ENCODE measurements around the gene FAM171A1. TPM values are rescaled to one million over a fixed set of nuclear protein-coding genes. Genes with fewer than 3 reads are reported as not detected.
A peak's percentile ranks its signal among the peaks of the same experiment; 100 is the strongest.

FAM171A1 gene
- total and polyA plus RNA-seq, 12 donors, result 3.5 to 14.1 (median 5.7) TPM

DNA sequence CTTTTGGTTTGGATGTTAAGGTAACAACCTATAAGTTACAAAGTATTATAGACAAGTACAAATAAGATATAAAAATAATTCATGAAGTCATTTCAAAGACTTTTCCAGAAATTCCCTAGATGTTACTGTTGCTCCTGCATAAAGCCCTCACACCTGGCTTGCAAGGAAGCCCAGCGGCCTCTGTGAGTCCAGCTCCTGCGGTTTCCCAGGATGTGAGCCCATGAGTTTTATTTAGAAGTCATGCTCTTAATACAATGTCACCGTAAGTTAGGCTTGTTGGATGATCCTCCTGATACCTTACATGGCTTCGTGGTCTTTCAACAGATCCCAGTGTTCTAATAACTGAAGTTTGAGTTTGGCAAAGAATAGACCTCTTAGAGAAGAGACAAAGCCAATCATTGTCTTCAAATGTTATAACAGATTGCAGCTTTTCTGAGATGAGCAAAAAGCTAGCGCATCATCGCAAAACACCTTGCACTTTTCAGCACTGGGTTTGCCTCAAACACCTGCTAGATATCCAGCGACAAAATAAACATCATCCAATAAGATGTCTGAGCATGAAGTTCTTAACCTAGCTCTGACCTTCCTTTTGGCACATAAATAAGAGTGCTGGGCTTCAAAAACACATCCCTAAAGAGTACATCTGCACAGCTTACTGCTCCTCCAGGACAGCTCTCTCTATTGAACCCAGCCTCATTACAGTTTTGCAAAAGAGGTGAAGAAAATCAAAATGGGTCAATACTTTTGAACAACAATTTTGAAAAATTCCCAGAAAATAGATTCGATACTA lies 3.6 kb downstream of the FAM171A1 start:
- H3K9me3 ChIP-seq (replicated peaks in 1 of 3), result no peaks in the 10 kb centered on the region
- no peak for DNase-seq
- TF ChIP-seq, protein P1, sequence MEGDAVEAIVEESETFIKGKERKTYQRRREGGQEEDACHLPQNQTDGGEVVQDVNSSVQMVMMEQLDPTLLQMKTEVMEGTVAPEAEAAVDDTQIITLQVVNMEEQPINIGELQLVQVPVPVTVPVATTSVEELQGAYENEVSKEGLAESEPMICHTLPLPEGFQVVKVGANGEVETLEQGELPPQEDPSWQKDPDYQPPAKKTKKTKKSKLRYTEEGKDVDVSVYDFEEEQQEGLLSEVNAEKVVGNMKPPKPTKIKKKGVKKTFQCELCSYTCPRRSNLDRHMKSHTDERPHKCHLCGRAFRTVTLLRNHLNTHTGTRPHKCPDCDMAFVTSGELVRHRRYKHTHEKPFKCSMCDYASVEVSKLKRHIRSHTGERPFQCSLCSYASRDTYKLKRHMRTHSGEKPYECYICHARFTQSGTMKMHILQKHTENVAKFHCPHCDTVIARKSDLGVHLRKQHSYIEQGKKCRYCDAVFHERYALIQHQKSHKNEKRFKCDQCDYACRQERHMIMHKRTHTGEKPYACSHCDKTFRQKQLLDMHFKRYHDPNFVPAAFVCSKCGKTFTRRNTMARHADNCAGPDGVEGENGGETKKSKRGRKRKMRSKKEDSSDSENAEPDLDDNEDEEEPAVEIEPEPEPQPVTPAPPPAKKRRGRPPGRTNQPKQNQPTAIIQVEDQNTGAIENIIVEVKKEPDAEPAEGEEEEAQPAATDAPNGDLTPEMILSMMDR (IDR thresholded peaks at IDR 0.05), result no peak
- TF ChIP-seq POLR2A (IDR thresholded peaks at IDR 0.05), result no peak
- H3K27me3 ChIP-seq, result no peaks in the 10 kb centered on the region
- H3K4me1 ChIP-seq (replicated peaks in 1 of 2), result peaks cover 0 to 4% of the 10 kb centered on the region in 2 donors
- no peak overlapping the region for H3K4me3 ChIP-seq
- 88 to 95% (median 91%) methylated on average over 8 of the region's 8 CpGs for WGBS, 4 donors
- intact Hi-C loops (cut with DNase I), result no loop called here
- no peaks in the 10 kb centered on the region for H3K36me3 ChIP-seq (replicated peaks in 1 of 2)
- H3K27ac ChIP-seq, result no peak overlapping the region

DNA sequence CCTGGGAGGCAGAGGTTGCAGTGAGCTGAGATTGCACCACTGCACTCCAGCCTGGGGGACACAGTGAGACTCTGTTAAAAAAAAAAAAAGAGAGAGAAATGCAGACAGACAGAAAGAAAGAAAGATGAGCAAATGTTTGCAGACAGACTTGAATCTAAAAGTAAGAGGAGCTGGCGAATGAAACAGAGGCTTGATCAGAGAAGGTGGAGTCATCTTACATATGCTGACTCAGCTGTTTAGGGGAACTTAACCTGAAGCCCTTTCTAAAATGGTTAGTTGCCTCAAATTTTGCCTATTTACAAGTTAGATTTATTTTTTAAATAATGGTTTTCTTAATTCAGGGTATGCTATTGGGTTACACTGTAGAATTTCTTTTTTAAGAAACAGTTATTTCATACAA lies 5.4 kb downstream of the FAM171A1 start:
- DNase-seq, result no peak
- Histone ChIP-seq H3K4me3 (no peak overlapping the region), H3K27ac (no peak overlapping the region), H3K9me3 (replicated peaks in 1 of 3) (no peaks in the 10 kb centered on the region), H3K4me1 (replicated peaks in 1 of 2) (no peaks in the 10 kb centered on the region), H3K27me3 (no peaks in the 10 kb centered on the region), H3K36me3 (replicated peaks in 1 of 2) (no peaks in the 10 kb centered on the region)
- no peak for TF ChIP-seq POLR2A (IDR thresholded peaks at IDR 0.05)
- TF ChIP-seq, protein P1 (IDR thresholded peaks at IDR 0.05), result no peak
- intact Hi-C loops (cut with DNase I), result no loop called here
- 83 to 94% (median 84%) methylated on average over 1 of the region's 1 CpG for WGBS, 4 donors

DNA sequence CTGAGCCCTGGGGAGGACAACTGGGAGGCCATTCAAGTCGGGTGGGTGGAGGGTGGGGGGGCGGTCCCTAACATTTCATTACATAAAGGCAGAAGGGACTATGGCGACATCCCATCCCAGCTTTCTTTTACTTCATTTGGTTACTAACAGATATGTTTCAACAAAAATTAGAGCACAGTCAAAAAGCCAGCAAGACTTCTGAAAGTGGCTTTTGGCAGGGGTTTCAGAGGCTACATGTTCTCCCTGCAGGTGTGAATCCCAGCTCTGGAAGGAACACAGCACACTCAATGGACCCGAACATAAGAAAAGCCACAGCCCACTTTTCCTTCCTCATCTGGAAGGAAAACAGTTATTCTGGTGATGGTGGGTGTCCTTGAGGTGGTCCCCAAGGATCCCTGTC lies 7.1 kb downstream of the FAM171A1 start:
- Histone ChIP-seq H3K9me3 (replicated peaks in 1 of 3) (no peaks in the 10 kb centered on the region), H3K4me1 (replicated peaks in 1 of 2) (no peaks in the 10 kb centered on the region), H3K36me3 (replicated peaks in 1 of 2) (no peaks in the 10 kb centered on the region), H3K27me3 (no peaks in the 10 kb centered on the region), H3K27ac (no peak overlapping the region), H3K4me3 (no peak overlapping the region)
- whole genome bisulfite sequencing, 4 donors, result 87 to 97% (median 90%) methylated on average over 4 of the region's 4 CpGs
- no peak for TF ChIP-seq POLR2A (IDR thresholded peaks at IDR 0.05)
- TF ChIP-seq, protein P1 (IDR thresholded peaks at IDR 0.05), result no peak
- no peak for DNase-seq
- intact Hi-C loops (cut with DNase I), result no loop called here

DNA sequence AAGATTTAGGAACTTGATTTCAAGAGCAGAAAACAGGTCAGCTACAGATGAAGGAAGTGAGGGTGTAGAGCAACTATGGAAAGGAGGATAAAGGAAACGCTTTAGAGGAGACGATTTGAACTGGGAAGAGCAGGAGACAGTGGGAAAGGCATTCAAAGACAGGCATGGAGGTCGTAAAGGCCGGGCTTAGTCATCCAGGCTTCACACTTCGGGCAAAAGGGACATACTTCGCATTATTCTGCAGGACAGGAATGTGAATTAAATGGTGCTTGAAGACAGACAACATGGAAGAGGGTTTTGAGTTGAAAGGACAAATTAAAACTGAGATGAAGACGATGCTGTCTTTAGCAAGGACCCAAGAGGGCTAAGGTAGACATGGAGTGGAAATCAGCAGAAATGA lies 8.1 kb downstream of the FAM171A1 start:
- no peak for TF ChIP-seq POLR2A (IDR thresholded peaks at IDR 0.05)
- TF ChIP-seq, protein P1 (IDR thresholded peaks at IDR 0.05), result no peak
- Histone ChIP-seq H3K36me3 (replicated peaks in 1 of 2) (no peaks in the 10 kb centered on the region), H3K27ac (no peak overlapping the region), H3K27me3 (no peaks in the 10 kb centered on the region), H3K4me3 (no peak overlapping the region), H3K9me3 (replicated peaks in 1 of 3) (no peaks in the 10 kb centered on the region), H3K4me1 (replicated peaks in 1 of 2) (no peaks in the 10 kb centered on the region)
- intact Hi-C loops (cut with DNase I), result no loop called here
- WGBS, 4 donors, result 67 to 69% (median 68%) methylated on average over 7 of the region's 7 CpGs
- peak in 1 of 7 donors; percentile 13 for DNase-seq
